Raji (cell line): ENCODE results near the gene PIN1.

Source experiments
- POLR2A ChIP-seq: IDR thresholded peaks from 2 replicates; pipeline ENCODE4 v1.6.1; 2011; ENCODE audit warnings: low read depth, low read length, control low read depth; ENCODE audit not compliant: insufficient read depth

Gene PIN1

DNA sequence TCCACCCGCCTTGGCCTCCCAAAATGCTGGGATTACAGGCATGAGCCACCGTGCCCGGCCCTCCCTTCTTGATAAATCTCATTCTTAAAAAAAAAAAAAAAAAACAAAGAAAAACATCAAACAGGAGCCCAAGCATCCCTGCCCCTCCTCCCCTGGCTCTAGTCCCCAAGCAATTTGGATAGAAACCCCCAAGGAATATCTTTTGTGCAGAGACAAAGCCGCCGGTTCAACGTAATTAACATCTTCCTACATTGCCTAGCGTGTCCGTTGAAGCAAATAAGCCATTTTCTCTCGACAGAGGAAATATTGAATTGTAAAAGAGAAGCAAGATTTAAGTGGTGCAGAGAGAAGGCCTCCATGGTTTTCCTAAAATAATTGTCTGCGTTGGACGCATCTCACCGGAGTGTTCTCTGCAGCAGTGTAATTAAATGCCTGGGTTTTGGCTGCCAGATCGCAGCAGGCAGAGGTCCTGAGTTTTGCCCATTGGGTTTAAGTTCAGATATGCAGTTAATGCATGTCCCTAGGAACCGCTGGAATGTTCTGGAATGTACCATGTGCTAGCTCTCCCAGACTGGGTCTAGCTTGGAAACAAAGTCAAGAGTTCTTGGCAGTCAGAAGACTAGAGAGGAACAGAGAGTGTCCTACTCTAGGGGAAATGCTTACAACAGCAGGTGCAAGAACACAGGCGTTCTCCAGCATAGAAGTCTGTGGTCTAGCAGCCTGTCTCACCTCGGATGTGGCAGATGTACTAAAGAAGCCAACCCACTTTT is 30.8 kb downstream of the PIN1 start:
- TF ChIP-seq POLR2A, result no peak

DNA sequence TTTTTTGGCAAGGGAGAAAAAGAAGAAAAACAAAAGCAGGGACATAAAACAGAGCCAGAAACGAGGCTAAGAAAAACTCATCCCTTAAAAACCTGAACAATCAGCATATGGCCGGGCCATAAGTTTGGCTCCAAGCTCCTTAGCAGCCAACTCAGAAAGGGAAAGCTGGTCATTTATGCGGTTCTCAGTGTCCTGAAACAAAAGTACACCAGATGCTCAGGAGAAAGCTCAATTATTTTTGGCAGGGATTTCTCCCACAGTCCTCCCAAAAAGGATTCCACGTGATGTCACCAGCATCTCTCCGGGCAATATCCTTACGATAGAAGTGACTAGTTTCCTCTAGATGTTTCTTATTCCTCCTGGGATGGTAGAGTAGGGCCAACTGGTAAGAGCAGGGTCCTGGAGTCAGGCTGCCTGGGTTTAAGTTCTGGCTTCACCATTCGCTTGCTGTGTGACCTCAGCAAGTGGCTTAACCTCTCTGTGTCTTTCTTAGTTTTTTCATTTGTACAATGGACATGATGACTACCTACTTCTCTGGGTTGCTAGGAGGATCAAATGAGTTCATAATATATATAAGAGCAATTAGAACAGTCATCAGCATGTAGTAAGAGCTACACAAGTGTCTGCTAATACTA is 34.0 kb downstream of the PIN1 start:
- TF ChIP-seq POLR2A, result no peak

DNA sequence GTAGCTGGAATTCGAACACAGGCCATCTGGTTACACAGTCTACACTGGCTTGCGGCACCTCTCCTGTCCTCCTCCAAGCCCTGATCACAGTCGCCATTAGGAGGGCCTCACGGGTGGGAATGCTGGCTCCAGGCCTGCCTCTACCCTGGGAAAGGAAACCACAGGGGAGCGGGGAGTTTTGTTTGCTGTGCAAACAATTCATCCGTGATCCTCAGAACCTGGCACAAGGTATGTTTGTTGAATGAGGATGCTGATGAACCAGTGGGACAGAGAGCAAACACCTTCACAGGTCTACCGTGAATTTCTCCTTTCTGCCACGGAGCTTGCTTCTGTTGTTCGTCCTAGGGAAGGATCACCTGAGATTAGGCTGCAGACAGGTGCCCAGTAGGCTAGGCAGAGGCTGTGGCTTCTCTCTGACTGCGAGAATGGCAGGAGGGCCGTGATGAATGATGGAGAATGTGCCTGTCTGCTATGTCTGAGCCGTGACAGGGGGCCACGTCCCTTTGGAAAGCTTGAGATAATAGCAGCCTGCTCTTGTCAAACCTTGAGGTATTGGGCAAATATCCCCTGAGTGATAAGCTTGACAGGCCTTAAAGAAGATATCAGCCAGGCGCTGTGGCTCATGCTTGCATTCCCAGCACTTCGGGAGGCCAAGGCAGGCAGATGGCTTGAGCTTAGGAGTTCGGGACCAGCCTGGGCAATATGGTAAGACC is 36.7 kb downstream of the PIN1 start:
- TF ChIP-seq POLR2A, result no peak

DNA sequence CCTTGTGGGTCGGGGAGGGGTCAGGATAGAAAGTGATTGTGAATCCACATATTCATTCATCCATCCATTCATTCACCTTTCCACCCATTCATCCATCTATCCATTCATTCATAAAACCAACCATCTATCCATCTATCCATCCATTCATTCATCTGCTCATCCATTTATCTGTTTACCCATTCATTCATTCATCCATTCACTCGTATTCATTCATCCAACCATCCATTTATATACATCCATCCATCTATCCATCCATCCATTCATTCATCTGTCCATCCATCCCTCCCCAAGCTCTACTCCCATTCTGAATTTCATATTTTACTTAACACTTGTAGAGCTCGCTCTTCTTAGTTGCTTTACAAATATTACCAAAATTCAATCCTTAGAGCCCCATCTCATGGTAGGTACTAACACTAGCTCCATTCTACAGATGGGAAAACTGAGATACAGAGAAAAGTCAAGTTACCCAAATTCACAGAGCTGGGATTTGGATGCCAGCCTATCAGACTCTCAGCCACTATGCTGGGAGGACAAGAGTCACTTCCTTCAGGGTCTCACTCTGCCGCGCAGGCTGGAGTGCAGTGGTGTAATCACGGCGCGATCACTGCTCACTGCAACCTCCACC is 37.6 kb downstream of the PIN1 start:
- TF ChIP-seq POLR2A, result no peak

DNA sequence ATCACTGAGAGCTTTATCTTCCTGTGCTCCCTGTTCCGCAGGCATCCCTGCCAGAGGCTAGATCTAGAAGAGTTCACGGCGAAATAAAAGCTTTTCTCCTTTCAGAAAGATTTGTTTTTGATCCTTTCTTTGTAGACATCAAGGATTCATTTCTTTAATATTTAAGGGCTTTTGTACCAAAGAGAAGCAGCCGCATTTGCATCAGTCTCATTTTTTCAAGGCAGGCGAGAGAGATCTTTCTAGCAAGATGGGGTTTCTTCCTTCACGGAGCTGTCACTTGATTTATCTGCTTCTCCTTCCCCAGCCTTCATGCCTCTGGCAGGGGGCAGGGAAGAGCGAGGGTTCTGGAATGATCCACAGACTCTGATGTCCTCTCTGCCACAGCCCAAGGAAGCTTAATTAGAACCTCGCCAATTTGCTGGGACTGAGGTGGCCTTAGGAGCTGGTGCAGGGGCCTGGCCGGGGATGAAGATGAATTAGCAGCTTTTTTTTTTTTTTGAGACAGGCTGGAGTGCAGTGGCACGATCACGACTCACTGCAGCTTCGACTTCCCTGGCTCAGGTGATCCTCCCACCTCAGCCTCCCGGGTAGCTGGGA is 40.0 kb downstream of the PIN1 start:
- TF ChIP-seq POLR2A, result no peak

DNA sequence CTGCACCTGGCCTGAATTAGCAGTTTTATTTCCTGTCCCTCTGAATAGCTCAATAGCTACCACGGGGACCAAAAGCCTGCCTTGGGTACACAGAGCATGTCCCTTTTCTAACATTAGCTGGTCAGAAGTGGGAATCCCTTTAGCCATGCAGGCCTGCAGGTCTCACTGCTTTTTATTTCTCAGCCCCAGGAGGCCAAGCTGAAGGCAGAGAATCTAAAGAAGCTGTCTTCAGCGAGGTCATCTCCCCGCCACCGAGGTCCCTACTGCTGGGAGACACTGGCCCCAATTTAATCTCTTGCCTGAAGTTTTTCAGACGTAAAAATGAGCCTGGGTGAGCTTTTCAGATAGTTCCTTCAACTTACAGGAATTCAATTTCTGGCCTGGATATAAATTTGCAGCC is 40.7 kb downstream of the PIN1 start:
- no peak for TF ChIP-seq POLR2A

DNA sequence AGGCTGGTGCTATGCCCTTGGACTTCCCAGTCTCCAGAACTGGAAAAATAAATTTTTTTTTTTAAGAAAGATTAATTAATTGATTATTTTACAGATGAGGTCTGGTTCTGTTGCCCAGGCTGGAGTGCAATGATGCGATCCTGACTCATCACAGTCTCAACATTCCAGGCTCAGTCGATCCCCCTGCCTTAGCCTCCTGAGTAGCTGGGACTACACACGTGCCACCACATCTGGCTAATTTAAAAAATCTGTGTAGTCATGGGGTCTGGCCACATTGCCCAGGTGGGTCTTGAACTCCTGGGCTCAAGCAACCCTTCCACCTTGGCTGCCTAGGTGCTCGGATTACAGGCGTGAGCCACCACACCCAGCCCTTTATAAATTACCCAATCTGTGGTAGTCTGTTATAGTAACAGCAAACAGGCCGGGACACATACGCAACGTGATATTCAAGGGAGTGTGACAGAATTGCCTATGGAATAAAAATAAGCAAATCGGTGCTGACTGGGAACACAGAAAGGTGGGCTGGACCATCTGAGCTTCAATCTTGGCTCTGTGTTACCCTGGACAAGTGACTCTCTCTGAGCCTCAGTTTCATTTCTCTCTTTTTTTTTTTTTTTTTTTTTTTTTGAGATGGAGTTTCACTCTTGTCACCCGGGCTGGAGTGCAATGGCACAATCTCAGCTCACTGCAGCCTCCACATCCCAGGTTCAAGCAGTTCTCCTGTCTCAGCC is 42.8 kb downstream of the PIN1 start:
- no peak for TF ChIP-seq POLR2A

DNA sequence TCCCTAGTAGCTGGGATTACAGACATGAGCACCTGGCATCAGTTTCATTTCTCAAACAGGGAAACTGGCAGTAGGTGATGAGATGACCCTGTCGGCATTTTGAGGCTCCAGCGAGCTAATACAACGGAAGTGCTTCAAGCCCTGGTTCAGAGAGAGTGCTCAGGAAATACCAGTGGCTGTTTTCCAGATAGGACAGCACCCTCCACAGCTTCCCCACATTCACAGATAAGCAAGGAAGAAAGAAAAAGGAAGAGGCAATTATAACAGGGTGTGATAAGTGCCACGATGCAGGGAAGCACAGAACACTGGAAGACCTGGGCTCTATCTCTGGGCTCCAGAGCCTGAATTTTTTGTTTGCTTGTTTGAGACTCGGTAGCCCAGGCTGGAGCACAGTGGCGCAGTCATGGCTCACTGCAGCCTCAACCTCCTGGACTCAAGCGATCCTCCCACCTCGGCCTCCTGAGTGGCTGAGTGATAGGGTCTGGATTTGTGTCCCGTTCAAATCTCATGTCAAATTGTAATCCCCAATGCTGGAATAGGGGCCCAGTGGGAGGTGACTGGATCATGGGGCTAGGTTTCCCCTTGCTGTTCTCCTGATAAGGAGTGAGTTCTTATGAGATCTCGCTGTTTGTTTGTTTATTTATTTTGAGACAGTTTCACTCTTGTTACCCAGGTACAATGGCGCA is 43.5 kb downstream of the PIN1 start:
- TF ChIP-seq POLR2A, result no peak

DNA sequence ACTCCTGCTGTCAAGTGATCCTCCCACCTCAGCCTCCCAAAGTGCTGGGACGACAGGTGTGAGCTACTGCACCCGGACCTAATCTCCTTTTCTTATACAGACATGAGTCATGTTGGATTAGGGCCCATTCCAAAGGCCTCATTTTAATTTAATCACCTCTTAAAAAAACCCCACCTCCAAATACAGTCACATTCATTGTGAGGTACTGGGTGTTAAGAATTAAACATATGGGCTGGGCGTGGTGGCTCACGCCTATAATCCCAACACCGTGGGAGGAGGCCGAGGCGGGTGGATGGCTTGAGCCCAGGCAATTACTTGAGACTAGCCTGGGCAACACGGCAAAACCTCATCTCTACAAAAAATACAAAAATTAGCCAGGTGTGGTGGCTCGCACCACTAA is 46.6 kb downstream of the PIN1 start:
- TF ChIP-seq POLR2A, result no peak

DNA sequence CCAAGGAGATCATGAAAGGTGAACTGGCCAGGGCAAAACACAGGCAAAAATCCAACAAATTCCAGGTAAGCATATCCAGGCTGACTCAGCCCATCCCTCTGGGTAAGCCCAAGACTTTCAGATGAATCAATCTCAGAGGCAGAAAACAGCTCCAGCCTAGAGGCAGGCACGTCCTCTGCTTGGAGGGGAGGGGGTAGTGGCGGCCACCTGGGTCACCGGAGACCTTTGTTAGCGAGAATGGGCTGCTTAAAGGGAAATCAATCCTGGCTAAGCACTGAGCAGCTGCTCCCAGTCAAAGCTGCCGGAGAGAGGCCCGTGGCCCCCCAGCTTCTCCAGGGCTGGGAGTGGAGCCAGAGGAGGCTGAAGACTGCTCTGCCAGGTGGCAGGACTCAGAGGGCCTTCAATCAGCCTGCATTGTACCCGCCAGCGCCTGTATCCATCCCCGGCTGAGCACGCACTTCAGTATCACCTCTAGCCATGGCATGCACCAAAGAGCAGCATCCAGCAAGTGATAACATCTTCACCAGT is 48.2 kb downstream of the PIN1 start:
- no peak for TF ChIP-seq POLR2A

DNA sequence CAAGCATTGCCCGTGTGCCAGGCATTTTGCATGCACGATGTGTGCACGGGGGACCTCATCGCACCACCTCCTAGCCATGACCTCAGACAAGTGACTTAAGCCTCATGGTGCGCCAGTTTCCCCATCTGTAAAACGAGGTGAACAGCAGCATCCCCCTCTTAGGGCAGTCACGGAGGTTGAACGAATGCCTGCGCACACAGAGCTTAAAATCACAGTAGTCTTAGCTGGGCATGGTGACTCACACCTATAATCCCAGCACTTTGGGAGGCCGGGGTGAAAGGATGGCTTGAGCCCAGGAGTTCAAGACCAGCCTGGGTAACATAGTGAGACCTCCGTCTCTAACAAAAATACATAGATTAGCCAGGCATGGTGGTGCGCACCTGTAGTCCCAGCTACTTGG is 48.6 kb downstream of the PIN1 start:
- TF ChIP-seq POLR2A, result no peak

DNA sequence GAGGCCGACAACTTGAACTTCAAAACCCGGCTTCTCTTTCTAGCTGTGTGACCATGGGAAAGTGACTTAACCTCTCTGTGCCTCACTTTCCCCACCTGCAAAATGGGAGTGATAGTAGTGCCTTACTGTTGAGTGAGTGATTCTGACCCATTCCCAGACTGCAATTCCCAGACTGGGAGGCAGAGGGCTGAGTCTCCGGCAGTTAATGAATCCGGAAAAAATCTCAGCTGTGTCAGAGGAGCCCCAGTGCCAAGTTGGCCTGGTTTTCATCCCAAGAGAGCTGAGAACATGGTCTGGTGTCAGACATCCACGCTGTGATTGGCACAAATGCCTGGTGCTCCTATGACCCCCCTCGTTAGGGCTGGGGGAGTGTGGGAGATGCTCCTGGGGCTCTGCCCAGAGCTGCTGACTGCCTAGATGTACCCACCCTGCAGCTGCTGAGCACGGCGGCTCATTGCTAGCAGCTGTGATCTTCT is 50.0 kb downstream of the PIN1 start:
- TF ChIP-seq POLR2A, result no peak

DNA sequence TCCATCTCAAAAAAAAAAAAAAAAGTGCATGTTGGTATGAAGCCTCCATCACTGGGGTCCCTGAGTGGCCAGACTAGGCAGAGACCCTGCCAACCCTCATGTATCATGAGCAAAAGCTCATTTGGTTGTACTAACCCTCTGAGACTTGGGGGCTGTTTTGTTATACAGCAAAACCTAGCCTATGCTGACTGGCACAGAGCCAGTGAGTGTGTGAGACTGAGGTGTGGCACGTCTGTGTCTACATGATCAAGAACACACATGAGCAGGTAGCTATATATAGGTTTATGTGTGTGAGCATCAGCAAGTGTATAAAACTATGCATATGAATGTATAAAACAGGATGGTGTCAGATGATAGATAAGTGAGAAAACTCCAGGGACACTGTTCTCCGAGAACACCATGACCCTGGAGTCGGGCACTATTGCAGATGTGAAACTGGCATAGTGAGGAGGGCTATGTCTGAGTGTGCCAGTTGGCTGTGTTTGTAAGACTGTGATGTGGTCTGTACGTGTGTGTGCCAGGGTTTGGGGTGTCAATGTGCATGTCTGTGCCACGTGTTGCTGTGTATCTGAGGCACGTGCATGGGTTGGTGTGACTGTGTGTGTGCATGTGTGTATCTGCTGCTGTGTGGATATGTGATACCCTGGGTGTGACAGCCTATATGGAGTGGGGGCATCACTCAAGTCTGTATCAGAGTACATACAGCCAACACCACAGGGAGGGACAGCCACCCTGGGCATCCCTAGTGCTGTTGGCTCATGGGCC is 56.7 kb downstream of the PIN1 start:
- no peak for TF ChIP-seq POLR2A
